Stimulated activated CD8-positive, alpha-beta memory T cell treated with anti-CD3 and anti-CD28 coated beads, Interleukin-12 subunit alpha, Interleukin-12 subunit beta, amount 100 ng/mL, for 4 hours (primary cell): Measurements from ENCODE around the gene YY1.
"Not testable (repeated sequence)": the region's sequence is repeated elsewhere in the genome, so short reads cannot be mapped to it uniquely, and the experiment has no call there.

Experiments
- DNase-seq: peaks from one replicate; pipeline ENCODE4 v3.0.0-alpha.2; 2020; ENCODE audit warnings: low read depth

The YY1 gene

GRCh38 chr14:100243020-100243419, 4.1 kb downstream of the YY1 start:
- DNase-seq, result no peak

DNA sequence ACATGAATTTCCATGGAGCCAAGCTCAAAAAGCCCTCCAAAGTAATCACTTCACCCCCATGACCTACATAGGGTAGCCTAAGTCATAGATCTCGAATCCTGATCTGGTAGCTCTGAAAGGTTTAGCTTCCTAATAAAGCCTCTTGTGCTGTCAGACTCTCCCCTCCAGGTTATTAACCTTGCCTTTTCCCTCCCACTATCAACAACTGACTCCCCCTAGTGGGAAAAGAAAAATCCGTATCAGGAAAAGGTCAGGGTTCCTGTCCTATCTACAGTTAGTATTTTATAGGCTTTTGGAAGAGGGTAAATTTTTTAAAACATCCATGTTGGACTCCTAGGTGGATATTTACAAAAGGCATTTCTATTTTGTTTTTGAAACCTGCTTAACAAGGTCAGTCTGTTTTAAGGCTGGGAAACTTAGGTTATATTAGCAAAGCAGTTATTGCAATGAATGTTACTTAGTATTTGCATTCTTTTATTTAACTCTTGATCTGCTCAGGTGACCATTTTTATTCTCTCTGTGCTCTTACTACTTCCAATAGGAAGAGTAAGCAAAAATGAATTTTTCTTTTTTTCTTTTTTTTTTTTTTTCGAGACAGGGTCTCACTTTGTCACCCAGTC, 8.0 kb downstream of the YY1 start:
- no peak for DNase-seq

GRCh38 chr14:100250732-100251465, 12.0 kb downstream of the YY1 start:
- no peak for DNase-seq

DNA sequence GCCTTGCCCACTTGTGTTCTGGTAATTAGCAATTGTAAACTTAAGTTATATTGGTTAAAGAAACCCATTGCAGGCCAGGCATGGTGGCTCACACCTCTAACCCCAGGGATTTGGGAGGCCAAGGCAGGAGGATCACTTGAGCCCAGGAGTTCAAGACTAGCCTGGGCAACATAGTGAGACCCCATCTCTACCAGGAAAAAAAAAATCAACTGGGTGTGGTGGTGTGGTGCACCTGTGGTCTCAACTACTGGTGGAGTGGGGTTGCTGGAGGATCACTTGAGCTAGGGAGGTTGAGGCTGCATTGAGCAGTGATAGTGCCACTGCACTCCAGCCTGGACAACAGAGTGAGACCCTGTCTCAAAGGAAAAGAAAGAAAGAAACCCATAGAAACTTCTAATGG, 13.7 kb downstream of the YY1 start:
- no peak for DNase-seq

- DNase-seq, result no peak
These were observed 17.5 kb downstream of the YY1 start for GRCh38 chr14:100256339-100256895.

DNA sequence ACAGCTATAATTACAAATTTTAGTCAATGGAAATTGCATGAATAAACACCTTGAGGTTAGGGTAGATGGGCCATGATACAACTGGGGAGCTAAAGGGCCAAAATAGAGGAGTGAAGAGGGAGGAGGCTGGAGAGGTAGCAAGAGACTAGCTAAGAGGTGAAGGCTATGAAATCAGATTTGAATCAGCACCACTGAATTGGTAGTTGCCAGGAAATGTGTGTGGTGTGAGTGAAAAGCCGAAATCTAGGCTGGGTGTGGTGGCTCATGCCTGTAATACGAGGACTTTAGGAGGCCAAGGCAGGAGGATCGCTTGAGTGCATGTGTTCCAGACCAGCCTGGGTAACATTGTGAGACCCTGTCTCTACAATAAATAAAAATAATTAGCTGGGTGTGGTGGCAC, 22.7 kb downstream of the YY1 start:
- no peak for DNase-seq

DNA sequence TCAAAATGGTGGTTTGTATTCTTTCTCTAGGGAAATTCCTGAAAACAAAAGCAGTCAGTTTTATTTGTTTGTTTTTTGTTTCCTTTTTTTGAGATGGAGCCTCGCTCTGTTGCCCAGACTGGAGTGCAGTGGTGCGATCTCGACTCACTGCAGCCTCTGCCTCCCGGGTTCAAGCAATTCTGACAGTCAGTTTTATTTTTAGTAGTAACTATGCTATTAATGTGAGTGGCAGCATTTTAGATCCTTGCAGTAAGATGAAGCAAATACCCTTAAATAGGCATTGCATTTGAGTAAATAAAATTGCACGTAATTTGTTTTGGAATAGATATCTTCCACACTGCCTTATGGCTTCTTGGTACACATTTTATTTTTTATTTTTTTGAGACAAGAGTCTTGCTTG, 23.6 kb downstream of the YY1 start:
- no peak for DNase-seq

DNA sequence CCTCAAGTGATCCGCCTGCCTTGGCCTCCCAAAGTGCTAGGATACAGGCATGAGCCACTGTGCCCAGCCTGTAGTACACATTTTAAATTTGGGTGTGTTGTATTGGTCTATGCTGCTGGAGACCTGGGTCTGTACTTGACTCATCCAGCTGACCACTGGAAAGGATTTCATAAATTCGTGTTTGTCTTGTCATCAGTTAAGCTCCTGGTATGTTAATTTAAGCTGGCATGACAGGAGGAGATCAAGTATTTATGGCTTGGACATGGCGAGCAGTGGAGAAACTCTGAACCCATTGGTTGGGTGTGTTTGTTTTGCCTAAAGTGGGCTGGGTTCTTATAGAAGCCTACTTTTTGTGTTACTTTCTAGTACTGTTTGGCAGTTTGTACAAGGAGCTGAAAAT, 24.2 kb downstream of the YY1 start:
- DNase-seq, result no peak

- DNase-seq, result no peak
These were observed 29.0 kb downstream of the YY1 start for GRCh38 chr14:100267990-100268389.

DNA sequence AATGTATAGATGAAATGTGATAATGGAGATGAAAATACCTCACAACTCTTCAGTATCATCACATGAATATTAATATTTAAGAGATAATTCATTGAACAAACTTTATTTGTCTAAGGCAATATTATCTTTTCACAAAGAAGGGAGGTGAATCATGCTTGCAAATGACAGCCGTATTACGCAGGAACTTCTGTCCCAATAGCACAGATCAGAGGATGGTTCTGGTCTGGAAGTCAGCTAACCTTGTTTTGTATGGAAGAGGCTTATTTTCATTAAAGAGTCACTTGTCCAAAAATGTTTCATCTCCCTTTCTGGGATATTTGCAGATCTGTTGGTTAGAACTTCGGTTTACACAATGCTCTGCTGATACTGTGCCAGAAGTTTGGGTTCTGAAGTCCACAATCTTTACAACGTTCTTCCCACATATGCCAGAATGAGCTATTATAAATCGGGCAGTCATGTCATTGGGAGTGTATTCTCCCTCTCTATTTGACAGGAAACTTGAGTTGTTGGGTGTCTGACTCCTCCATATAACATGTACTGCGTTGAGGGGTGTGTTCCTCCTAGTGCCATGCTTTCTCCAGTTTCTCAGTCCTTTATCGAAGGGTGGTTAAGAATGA, 29.8 kb downstream of the YY1 start:
- DNase-seq, result no peak

- no peak for DNase-seq
These were observed 32.4 kb downstream of the YY1 start for GRCh38 chr14:100271247-100271939.

DNA sequence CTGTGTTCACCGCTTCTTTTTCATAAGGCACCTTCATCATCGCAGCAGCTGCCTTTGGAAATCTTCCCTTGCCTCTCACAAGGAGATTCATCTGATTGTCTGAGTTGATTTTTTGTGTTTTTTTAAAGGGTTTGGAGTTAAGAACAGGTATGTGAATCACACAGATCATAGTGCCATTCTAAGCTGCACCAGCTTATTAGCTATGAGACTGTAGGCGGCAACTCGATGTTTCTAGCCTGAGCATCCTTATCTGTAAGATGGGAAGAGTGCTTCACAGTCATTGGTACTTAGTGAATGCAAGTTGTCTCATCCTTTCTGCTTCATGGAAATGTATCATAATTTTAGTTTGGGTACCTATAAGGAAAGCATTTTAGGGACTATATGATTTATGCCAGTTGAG, 35.3 kb downstream of the YY1 start:
- DNase-seq, result no peak

- DNase-seq, result no peak
These were observed 36.3 kb downstream of the YY1 start for GRCh38 chr14:100275214-100275613.

DNA sequence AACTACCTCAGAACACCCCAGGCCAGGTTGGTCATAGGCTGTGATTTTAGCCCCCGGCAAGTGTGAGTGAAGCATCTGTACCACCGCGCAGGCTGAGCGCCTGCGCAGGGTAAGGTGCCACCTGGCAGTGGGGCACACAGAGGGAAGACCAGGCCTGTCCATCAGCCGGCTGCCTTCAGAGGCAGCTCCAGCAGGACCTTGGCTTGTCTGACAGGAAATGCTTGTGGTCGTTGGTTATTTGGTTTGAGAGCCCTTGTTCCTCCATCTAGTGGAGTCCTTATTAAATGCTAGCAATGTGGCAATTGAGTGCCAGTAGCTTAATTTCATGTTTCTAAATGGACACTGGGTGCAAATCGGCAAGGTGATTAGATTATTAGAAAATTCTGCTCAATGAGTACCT, 39.8 kb downstream of the YY1 start:
- no peak for DNase-seq

DNA sequence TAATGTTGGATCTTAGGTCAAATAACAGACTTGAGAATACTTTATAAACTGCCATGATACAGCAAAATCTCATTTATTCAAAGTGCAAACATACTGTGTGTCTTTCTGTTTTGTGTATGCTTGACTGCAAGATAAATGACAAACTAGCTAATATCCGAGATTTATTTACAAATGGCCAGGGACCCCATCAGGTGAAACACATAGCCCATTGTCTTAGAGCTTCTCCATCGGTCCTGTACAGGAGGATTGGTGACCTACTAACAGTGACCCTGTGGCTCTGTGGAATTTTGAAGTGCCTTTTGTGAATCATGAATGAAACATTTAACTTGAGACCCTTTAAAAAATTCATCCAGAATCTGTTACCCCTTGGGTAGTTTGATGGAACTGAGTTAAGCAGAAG, 40.2 kb downstream of the YY1 start:
- no peak for DNase-seq

DNA sequence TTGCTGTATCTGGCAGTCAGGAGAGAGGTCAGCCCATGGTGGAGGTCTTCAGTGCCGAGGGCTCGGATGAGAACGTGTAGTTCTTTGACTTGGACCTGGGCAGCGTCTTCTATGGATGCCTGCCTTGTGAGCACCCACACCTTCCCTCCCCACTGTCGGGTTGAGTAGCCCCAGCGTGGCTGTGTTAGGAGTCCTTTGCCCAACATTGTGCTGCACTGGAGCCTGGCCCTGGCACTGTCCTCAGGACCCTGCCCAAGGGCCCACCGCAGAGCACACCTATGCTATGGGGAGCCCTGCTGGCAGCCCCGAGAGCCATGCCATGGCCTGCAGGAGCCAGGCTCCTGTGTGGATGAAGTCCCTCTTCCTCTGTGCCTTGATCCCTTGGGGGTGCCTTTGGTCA, 40.6 kb downstream of the YY1 start:
- DNase-seq, result no peak

GRCh38 chr14:100281286-100282082, 42.5 kb downstream of the YY1 start:
- DNase-seq, result no peak

DNA sequence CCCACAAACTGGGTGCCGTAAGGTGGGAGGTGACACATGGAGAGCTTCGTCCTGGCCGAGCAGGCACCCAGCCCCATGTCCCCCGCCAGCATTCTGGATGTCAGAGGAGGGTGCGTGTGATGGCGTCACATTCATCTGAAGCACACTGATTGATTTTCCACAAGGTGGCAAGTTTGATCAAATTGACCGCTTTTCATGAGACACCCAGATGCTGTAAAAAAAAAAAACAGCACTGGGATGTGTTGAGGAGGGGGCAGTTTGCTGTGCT, 43.1 kb downstream of the YY1 start:
- DNase-seq, result no peak

DNA sequence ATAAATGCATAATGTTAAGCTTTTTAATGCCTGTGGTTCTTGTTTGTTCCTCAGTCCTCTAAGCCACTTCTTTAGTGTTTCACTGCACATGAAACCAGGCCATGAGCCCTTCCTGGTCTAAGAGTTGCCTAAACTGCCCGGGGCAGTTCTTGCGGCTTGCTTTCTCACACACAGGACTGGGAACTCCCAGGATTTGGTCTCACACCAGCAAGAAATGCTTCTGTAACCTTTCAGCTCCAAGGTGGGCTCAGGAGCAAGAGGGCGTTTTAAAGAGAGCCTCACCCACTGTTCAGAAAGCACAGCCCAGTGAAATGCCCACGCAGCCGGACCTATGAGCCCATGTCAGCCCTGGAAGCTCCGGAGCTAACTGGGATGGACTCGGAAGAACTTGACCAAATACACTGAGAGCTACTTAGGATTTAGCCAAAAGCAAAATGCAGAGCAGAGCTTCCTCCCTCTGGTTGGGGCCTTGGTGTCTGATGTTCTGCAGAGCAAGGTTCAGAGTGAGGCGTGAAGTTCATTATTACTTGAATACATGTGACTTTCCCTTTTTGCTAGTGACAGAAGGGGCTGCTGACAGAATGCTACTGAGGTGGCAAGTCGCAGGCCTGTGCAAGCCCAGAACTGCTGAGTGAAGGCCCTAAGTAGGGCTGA, 43.9 kb downstream of the YY1 start:
- DNase-seq, result no peak

DNA sequence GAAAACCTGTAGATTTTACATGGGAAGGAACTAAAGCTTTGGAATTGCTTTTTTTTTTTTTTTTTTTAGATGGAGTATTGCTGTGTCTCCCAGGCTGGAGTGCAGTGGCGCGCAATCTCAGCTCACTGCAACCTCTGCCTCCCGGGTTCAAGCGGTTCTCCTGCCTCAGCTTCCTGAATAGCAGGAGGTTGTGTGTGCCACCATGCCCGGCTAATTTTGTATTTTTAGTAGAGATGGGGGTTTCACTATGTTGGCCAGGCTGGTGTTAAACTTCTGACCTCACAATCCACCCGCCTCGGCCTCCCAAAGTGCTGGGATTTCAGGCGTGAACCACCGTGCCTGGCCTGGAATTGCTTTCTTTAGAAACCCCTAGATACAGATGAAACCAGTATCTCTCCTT, 44.5 kb downstream of the YY1 start:
- not testable (repeated sequence) for DNase-seq

GRCh38 chr14:100283984-100284881, 45.3 kb downstream of the YY1 start:
- no peak for DNase-seq
